RKO (cell line): ENCODE results near the gene WNT7A.

ENCODE experiments used
- DNase-seq: peaks from one replicate; pipeline ENCODE4 v3.0.0-alpha.2; 2016; ENCODE audit warnings: low spot score

Gene WNT7A

DNA sequence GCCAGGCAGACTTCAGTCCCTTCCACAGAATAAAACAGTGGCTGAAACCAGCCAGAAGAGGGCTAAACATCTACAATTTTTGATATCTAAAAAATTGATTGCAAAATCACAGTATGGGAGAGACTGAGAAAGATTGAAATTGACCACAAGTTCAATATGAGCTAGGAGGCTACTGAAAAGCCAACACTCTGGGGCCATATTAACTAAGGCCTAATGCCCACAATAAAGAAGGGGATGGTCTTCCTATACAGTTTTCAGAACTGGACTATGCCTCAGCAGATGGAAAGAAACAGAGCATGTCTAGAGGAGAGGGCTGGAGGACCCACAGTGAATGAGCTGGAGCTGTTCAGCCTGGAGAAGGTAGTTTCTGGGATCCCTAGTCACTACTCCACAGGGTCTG lies 53.2 kb downstream of the WNT7A start:
- DNase-seq = no peak

- no peak for DNase-seq
Observed at GRCh38 chr3:13825821-13826220, 54.0 kb downstream of the WNT7A start.

DNA sequence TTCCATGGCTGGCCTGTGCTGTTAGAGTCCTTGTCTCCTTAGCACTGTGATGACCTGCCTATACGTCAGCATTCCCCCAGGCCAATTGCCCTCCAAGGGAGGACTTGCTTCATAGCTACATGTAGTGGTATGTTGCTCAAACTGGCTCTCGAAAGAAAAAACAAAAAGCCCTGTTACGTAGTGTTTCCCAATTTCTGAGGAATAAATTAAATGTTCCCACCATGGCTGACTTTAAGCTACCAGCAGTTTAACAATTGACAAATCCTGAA lies 54.6 kb downstream of the WNT7A start:
- DNase-seq = no peak

- DNase-seq = no peak
Observed at GRCh38 chr3:13824521-13825310, 55.2 kb downstream of the WNT7A start.

DNA sequence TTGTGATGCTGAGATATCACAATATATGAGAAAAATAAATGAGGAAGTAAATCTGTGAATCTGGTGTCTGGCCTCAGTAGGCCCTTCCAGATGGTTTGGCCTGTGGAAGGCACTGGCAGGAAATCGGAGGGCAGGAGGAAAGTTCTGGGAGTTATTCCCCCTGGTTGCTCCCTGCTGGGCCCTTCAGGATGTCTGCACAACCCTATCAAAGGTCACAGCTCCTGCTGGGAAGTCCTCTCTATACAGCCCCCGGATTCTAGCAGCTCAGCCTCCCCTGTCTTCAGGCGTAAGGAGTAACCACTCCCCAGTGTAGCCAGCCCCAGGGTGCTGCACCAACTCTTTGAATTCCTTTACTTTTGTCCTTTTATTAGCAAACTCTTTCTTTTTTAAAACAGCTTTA lies 56.2 kb downstream of the WNT7A start:
- DNase-seq = no peak

DNA sequence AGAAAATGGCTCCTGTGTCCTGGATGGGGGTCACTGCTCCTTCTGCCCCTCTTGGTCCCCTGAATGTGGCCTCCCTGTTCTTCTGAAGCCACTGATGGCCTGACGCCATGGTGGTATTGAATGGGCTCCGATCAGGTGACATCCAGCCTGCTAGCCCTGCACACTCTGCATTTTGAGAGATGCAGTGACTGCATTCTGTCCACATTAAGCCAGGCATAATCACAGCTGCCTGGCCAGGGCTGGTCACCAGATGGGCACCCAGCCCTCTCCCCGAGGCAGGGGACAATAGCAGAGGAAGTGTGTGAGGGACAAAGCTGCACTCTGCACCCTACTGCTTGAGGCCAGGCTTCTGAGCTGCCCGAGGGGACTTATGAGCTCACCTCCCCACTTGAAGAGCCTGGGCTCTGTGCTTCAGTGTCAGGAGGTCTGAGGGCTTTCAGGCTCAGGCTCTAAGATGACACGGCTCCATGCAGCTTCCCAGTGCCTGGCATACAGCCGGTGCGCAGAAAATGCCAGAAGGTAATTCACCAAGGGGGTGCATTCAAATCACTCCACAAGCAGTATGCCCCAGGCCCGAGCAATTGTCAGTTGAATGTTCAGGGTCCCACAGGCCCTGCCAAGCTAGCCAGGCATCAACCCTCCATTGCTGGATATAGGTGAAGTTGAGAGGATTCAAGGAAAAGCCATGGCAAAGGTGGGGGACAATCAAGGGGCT lies 56.8 kb downstream of the WNT7A start:
- DNase-seq = no peak

DNA sequence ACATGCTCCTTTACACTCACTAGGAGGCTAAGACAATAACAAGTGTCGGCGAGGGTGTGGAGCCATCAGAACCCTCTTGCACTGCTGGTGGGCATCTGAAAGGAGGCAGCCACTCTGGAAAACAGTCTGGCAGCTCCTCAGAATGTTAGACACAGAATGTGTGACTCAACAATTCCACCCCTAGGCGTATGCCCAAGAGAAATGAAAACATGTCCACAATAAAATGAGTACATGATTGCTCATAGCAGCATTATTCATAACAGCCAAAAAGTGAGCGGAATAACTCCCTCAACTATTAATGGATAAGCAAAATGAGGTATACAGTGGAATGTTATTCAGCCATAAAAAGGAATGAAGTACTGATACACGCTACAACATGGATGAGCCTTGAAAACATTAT lies 57.8 kb downstream of the WNT7A start:
- peak; percentile 73 for DNase-seq

DNA sequence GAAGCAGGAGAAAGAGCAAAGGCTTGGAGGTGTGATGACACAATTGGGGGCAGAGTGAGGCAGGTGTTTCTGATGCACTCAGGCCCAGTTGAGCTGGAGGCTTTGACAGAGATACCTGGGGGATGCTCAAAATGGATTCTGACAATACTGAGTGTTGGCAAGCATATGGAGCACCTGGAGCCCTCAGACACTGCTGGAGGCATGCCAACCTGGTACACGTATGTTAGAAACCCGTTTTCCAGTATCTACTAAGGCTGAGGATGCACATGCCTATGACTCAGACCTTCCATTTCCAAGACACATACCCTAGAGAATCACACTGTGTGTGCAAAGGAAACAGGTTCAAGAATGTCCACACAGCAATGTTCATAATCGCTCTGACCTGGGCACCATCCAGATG lies 58.7 kb downstream of the WNT7A start:
- DNase-seq = no peak

GRCh38 chr3:13818919-13819318 lies 61.0 kb downstream of the WNT7A start:
- DNase-seq = no peak

DNA sequence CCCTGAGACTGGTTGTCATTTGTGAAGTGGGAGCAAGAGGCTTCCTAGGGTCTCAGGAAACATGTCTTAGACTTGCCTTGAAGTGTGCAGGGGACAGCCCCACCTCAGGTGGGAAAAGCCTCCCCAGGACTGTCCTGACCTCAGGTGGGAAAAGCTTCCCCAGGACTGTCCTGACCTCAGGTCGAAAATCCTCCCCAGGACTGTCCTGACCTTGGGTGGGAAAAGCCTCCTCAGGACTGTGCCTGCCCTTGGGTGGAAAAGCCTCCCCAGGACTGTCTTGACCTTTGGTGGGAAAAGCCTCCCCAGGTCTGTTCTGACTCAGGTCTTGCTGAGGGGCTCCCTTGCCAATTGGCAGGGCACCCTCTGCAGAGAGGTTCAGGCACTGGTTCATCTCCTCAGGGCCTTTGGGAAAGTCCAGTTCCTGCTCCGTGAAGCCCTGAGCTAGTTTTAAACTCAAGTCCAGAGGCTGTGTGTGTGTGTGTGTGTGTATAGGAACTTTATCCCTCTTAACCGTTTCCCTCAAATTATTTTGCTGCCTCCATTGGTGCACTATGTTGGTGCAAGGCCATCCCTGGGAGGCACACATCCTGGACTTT lies 64.7 kb downstream of the WNT7A start:
- no peak for DNase-seq

GRCh38 chr3:13812034-13812471 lies 67.8 kb downstream of the WNT7A start:
- no peak for DNase-seq

DNA sequence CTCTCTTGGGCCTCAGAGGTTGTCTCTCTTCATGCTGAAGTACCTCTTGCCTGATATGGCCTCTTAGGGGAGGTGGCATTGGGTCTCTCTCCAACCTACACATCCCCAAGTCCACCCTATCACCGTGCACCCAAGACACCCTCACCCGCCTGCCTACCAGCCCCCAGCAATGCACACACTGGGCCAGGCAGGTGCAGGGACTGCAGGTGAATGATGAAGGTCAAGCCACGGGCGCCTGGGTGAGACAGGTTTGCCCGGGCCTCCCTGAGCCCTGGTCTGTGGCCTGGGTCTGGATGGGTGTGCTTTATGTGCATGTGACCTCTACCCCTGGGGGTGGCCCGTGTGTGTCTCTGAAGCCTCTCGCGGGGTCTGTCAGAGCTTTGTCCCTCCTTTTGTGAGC lies 68.3 kb downstream of the WNT7A start:
- DNase-seq = no peak

- DNase-seq = no peak
Observed at GRCh38 chr3:13808550-13808949, 71.3 kb downstream of the WNT7A start.

- DNase-seq = peak; percentile 66
Observed at GRCh38 chr3:13801361-13802204, 78.3 kb downstream of the WNT7A start.

GRCh38 chr3:13800064-13800463 lies 79.8 kb downstream of the WNT7A start:
- no peak for DNase-seq

- DNase-seq = no peak
Observed at GRCh38 chr3:13798401-13798800, 81.5 kb downstream of the WNT7A start.

GRCh38 chr3:13796701-13797460 lies 83.0 kb downstream of the WNT7A start:
- DNase-seq = no peak

DNA sequence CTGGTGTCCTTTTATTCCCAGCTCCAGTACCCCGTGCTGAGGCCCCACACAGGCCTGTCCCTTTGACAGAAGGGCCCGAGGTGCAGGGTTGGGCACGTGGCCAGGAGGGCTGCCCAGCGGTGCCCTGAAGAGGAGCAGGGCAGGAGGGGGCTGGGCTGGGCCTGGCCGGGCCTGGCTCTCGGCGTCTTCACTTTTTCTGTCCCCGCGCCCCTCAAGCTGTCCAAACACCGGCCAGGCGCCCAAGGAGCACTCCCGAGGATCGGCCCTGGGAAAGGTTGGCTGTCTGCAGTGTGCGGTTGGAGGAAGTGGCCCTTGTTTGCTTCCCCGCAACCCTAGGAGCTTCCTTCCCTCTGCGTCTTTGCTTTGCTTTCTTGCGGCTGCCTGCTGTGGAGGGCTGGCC lies 84.1 kb downstream of the WNT7A start:
- no peak for DNase-seq

DNA sequence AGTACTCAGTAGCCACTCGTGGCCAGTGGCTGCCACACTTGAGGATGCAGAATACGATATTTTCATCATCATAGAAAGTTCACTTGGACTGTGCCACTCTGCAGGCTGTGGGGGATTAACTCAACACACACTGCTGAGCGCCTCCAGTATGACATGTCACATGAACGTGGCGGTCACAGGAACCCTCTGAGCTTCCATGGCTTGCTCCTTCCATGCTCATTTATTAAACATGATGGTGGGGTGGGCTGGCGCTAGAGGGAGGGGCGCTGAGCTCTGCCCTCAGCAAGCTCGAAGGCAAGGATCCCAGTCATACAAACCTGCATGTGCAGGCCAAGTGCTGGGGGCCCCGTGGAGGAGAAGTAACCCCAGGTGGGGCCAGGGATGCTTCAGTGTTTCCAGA lies 85.5 kb downstream of the WNT7A start:
- DNase-seq = no peak

- no peak for DNase-seq
Observed at GRCh38 chr3:13793451-13793850, 86.4 kb downstream of the WNT7A start.

DNA sequence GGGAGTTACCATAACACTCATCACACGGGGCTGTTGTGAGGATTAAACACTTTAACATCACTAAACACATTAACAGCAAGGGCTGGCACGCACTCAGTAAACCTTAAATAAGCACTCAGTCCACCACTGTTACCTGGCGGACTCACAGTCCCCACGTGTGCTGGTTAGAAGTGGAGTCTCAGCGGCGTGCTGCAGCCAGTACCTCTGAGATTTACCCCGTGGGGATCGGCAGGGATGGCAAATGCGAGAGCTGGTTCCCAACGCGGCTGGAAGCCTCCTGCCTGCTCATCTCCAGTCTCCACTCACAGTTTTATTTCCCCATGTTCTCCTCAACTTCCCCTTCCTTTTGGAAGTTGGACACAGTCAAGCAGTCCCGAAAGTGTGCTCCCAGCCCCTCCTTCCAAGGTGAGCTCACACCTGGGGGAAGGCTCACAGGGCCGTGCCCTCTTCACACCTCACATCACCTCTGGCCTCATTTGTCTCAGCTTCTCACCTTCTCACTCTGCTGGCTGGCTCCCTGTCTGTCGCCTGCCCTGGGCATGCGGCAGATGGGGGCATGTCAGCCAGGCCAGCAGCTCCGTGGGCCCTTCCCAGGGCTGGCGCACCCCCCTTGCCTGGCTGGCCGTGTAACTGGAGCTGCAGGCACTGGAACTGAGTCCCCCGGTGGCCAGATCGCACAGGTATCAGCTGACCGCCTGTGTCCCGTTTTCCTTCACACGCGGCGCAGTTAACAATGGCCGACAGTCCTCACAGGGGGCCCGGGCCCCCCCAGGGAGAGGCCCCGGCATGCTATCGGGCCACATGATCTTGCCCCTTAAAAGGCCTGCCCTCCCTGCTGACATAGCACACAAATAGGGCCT lies 87.1 kb downstream of the WNT7A start:
- no peak for DNase-seq
